KOPT-K1 (cell line): ENCODE data around the gene CLDN1.

Experiments used
- H3K27ac ChIP-seq: fragments of 200-600 bp; sonication (generic); 2 replicates; pipeline ENCODE4 v1.5.1; 2016; ENCODE audit warnings: antibody characterized with exemption, mild to moderate bottlenecking, low read depth, low read length; ENCODE audit not compliant: poor library complexity, severe bottlenecking
- H3K36me3 ChIP-seq: fragments of 200-600 bp; sonication (generic); 2 replicates; pipeline ENCODE4 v1.5.1; 2017; ENCODE audit warnings: antibody characterized with exemption, mild to moderate bottlenecking, low read length, moderate library complexity; ENCODE audit not compliant: insufficient read depth
- H3K9me3 ChIP-seq: fragments of 200-600 bp; sonication (generic); 2 replicates; pipeline ENCODE4 v1.5.1; 2017; ENCODE audit warnings: antibody characterized with exemption, low read length, mild to moderate bottlenecking; ENCODE audit not compliant: insufficient read depth, poor library complexity, severe bottlenecking

The CLDN1 gene

GRCh38 chr3:190345027-190345821 is 23.0 kb upstream of the CLDN1 start:
- Histone ChIP-seq H3K36me3 (no peaks in the 10 kb centered on the region), H3K9me3 (no peaks in the 10 kb centered on the region), H3K27ac (no peak overlapping the region)

- H3K36me3 ChIP-seq = no peaks in the 10 kb centered on the region
- no peak overlapping the region for H3K27ac ChIP-seq
- no peaks in the 10 kb centered on the region for H3K9me3 ChIP-seq
These were observed 17.8 kb upstream of the CLDN1 start for GRCh38 chr3:190340071-190340470.

- no peak overlapping the region for H3K27ac ChIP-seq
- H3K36me3 ChIP-seq = no peaks in the 10 kb centered on the region
- H3K9me3 ChIP-seq = no peaks in the 10 kb centered on the region
These were observed 16.9 kb upstream of the CLDN1 start for GRCh38 chr3:190339130-190339529.

GRCh38 chr3:190338717-190339116 is 16.5 kb upstream of the CLDN1 start:
- Histone ChIP-seq H3K36me3 (no peaks in the 10 kb centered on the region), H3K9me3 (no peaks in the 10 kb centered on the region), H3K27ac (no peak overlapping the region)

GRCh38 chr3:190337301-190337700 is 15.1 kb upstream of the CLDN1 start:
- Histone ChIP-seq H3K9me3 (no peaks in the 10 kb centered on the region), H3K27ac (no peak overlapping the region), H3K36me3 (no peaks in the 10 kb centered on the region)

- no peaks in the 10 kb centered on the region for H3K36me3 ChIP-seq
- H3K9me3 ChIP-seq = no peaks in the 10 kb centered on the region
- H3K27ac ChIP-seq = no peak overlapping the region
These were observed 14.4 kb upstream of the CLDN1 start for GRCh38 chr3:190336516-190337189.

GRCh38 chr3:190333961-190334360 is 11.7 kb upstream of the CLDN1 start:
- H3K9me3 ChIP-seq = no peaks in the 10 kb centered on the region
- H3K27ac ChIP-seq = no peak overlapping the region
- no peaks in the 10 kb centered on the region for H3K36me3 ChIP-seq

GRCh38 chr3:190330936-190331734 is 8.9 kb upstream of the CLDN1 start:
- H3K36me3 ChIP-seq = no peaks in the 10 kb centered on the region
- no peak overlapping the region for H3K27ac ChIP-seq
- H3K9me3 ChIP-seq = no peaks in the 10 kb centered on the region

- Histone ChIP-seq H3K36me3 (no peaks in the 10 kb centered on the region), H3K9me3 (no peaks in the 10 kb centered on the region), H3K27ac (no peak overlapping the region)
These were observed 4.7 kb upstream of the CLDN1 start for GRCh38 chr3:190326930-190327329.

GRCh38 chr3:190326361-190326760 is 4.1 kb upstream of the CLDN1 start:
- Histone ChIP-seq H3K36me3 (no peaks in the 10 kb centered on the region), H3K9me3 (no peaks in the 10 kb centered on the region), H3K27ac (no peak overlapping the region)

- no peak overlapping the region for H3K27ac ChIP-seq
- no peaks in the 10 kb centered on the region for H3K9me3 ChIP-seq
- no peaks in the 10 kb centered on the region for H3K36me3 ChIP-seq
These were observed 3.7 kb upstream of the CLDN1 start for GRCh38 chr3:190325923-190326322.

GRCh38 chr3:190323246-190323626 is 990 bp upstream of the CLDN1 start:
- Histone ChIP-seq H3K27ac (no peak overlapping the region), H3K36me3 (no peaks in the 10 kb centered on the region), H3K9me3 (no peaks in the 10 kb centered on the region)

GRCh38 chr3:190322604-190323245 is 479 bp upstream of the CLDN1 start:
- H3K9me3 ChIP-seq = no peaks in the 10 kb centered on the region
- no peaks in the 10 kb centered on the region for H3K36me3 ChIP-seq
- no peak overlapping the region for H3K27ac ChIP-seq

- H3K9me3 ChIP-seq = no peaks in the 10 kb centered on the region
- H3K27ac ChIP-seq = no peak overlapping the region
- H3K36me3 ChIP-seq = no peaks in the 10 kb centered on the region
These were observed 1.5 kb downstream of the CLDN1 start for GRCh38 chr3:190320594-190321362.
